HG02852 (cell line): Measurements from ENCODE around the gene CAV1.

ENCODE experiments used
- ATAC-seq: cut with Tn5 transposase; IDR thresholded peaks from one replicate; pipeline ENCODE4 v1.9.1; 2021; ENCODE audit warnings: mild to moderate bottlenecking, moderate library complexity; ENCODE audit not compliant: unreplicated experiment

Gene CAV1

DNA sequence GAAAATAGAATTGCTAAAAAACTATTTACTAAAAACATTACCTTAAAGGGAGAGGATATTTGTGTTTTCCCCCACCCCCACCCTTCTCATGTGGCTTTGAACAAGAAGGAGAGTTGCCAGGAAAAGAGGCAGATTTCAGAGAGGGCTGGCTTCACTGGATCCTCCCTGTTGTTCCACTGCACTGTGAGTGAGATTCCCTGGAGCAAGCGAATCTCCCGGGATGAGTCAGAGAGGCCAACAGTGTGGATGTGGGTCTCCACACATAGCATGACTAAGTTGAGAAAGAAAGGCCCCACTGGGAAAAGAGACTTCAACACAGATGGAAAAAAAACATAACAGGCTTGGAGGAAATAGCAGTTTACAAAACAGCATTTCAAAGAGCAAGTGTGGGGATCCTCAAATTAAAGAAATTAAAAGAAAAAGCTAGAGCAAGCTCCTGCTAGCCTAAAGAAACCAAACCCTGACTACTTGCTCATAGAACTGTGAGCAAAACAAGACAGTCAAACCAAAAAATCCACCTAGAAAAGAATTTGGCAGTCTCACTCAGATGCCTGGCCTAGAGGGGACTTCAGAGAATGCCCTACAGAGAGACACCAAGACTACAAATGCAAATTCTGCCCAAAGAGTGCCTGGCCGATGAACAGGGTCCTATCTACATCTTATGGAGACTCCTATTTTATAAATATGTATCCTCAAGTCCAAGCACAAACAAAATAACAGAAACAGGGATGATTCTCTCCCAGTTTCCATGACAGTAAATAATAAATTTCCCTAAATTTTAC is 3.4 kb downstream of the CAV1 start:
- ATAC-seq: no peak

DNA sequence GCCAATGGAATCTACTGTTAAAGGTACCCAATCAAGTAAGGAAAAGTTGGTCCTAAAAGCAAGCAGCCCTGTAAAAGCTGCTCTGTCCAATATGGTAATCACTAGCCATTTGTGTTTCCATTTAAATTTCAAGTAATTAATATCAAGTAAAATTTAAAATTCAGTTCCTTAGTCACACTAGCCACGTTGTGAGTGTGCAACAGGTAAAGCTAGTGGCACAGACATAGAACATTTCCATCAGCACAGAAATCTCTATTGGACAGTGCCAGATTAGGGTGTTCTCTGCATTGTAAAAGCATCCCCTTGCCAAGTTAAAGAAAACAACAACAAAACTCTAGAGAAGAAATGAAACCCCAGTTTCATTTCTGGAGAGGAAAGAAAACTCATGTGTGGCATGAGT is 4.4 kb downstream of the CAV1 start:
- no peak for ATAC-seq

GRCh38 chr7:116530107-116530820 is 5.4 kb downstream of the CAV1 start:
- ATAC-seq: no peak

- no peak for ATAC-seq
Observed at GRCh38 chr7:116532102-116532688, 7.4 kb downstream of the CAV1 start.

DNA sequence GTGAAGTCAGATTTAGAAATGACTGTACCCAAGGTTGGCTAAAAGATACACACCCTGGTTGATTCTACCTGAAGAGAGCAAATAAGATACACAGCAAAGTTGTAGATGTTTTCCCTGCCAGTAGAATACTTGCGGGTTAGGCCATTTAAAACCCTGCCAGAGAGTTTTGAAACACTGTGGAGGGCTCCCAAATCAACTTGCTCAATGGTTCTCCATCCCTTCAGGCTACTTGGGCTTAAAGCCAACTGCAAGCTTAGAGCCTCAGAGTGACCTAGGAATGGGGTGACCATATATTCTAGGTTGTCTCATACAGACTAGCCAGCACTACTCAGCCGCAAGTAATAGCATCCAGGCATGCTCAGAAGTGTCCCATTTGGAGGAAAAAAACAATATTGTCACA is 10.0 kb downstream of the CAV1 start:
- ATAC-seq: no peak

- ATAC-seq: no peak
Observed at GRCh38 chr7:116535416-116535815, 10.6 kb downstream of the CAV1 start.

DNA sequence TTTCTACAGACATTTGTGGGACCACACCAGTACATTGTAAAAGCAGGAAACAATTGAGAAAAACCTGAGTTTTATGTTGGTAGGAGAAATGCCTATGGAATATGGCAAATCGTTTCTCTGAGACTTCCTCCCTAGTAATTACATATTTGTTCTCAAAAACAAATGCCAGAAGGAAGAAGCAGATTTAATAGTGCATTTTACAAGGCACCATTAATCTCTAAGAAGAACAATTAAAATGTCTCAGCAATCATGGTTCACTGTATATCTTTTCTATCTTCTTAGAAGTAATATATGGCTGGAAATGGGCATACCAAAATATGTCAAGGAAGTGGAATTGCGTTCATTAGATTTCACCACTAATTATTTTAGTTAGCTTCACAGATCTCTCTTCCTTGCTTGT is 13.3 kb downstream of the CAV1 start:
- ATAC-seq: no peak

DNA sequence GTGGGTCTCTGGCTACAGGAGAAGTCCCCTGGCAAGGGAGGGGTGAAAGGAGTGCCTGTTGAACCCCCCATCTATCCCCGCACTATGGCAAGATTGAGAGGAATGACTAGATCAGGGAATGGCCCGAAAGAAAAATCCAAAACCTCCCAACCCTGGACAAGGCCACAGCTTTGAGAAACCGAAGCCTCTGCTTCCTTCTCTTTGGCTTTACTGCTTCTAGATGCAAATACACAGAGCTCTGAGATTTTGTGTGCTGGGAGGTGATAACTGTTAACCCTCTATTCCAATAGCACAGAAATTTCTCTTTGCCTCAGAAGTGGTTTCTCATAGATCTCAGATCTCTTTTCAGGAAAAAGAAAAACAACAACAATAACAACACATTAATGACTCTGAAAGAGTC is 15.0 kb downstream of the CAV1 start:
- ATAC-seq: no peak

DNA sequence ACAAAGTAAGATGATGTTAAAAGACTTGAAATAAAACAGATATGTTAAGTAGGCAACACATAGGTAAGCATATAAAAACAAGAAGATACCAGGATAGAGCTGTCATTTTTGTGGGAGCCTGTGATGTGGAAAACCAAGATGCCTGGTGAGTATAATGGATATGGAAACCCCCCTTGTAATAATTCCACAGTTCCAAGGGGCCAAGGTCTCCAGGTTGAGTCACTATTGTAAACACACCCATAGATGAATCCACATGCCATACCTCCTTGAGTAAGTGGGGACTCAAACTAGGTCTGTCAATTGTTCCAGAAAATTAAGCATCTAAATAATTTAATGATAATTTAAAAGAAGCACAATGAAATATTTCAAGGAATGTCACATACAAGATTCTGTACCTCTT is 15.9 kb downstream of the CAV1 start:
- ATAC-seq: no peak

- ATAC-seq: no peak
Observed at GRCh38 chr7:116541951-116542350, 17.1 kb downstream of the CAV1 start.

GRCh38 chr7:116542618-116543017 is 17.8 kb downstream of the CAV1 start:
- no peak for ATAC-seq

GRCh38 chr7:116543664-116544063 is 18.8 kb downstream of the CAV1 start:
- no peak for ATAC-seq

GRCh38 chr7:116544487-116544886 is 19.7 kb downstream of the CAV1 start:
- no peak for ATAC-seq

DNA sequence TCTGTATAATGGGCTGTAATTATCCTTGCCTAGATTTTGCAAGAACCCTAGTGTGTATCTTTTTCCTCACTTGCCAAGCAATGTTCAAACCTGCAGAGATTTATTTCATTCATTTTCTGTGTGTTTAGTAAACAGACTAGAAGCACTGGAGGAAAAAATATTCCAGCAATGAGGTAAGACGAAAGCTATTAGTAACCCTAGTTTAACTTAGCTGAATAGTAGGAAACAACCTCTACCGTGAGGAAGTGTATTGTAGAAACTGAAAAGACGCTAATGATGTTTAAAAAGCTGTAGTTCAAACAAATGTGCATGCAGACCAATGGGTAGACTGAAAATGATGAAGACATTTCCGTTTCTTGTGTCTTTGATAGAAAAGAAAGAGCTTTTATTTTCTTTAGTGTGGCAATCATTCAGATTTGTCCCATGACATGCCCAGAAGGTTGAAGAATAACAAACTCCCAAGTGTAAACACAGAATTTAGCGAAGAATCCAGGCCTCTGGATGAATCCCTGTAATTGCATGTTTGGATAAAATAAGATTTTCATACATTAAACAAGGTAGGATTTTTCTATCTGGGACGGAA is 20.7 kb downstream of the CAV1 start:
- no peak for ATAC-seq

GRCh38 chr7:116546054-116546453 is 21.2 kb downstream of the CAV1 start:
- no peak for ATAC-seq

- no peak for ATAC-seq
Observed at GRCh38 chr7:116546916-116547315, 22.1 kb downstream of the CAV1 start.

DNA sequence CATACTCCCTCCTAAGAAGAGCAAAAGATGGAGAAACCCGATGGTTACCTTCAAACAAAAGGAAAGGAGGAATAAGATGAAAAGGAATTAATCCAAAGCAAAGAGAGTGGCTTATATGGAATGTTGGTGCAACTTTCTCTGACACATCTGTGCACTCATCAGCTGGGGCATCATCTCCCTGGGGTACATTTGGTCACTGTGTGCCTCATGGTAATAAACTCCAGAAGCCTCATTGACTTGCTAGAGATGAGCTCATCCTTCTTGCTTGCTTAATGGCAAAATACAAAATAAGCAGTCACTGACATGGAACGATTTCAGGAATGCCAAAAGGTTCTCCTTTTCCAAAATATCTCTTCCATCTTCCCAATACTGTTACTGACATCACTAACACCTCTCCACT is 22.5 kb downstream of the CAV1 start:
- no peak for ATAC-seq

GRCh38 chr7:116548506-116548905 is 23.7 kb downstream of the CAV1 start:
- peak; percentile 95 for ATAC-seq

DNA sequence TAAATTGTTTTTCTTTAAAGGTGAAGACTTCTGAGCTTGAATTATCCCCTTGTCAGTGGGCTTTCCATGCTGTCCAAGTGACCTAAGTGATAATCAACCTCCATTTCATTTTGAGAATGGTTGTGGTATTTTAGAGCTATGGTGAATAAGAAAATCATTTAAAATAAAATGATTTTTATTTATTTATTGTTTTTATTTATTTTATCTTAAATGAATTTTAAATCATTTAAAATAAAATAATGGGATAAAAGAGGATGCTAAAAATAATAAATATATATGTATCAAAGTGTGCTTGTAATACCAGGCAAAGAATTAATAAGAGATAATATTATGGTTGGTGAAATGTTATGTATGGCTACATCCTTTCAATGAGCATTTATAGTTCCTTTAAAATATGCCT is 24.5 kb downstream of the CAV1 start:
- no peak for ATAC-seq

DNA sequence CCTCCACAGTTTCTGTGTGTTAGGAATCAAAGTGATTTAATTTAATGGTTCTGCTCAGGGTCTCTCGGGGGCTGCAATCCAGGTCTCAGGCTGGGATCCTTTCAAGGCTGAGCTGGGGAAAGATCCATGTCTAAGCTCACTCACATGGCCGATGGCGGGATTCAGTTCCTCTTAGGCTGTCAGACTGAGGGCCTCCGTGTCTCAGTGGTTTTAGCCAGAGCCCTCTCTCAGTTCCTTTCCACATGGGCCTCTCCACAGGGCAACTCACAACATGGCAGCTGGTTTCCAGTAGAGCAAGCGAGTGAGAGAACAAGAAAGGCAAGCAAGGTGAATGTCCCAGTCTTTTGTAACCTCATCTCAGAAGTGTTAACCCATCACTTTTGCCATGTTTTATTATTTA is 26.9 kb downstream of the CAV1 start:
- no peak for ATAC-seq

GRCh38 chr7:116552602-116553001 is 27.8 kb downstream of the CAV1 start:
- no peak for ATAC-seq
